C4-2B (cell line): Measurements from ENCODE around the gene SP1.
"Not testable (repeated sequence)": the region's sequence is repeated elsewhere in the genome, so short reads cannot be mapped to it uniquely, and the experiment has no call there.

ENCODE experiments used
- H3K27ac ChIP-seq: fragments of 450-650 bp; 2 replicates; pipeline ENCODE4 v1.5.1; 2017
- ZFX ChIP-seq: fragments of 450-650 bp; IDR thresholded peaks from 2 replicates; pipeline ENCODE4 v1.6.1; 2017
- TF ChIP-seq, protein P1 (sequence below): fragments of 450-650 bp; conservative IDR thresholded peaks from 2 replicates; pipeline ENCODE4 v1.5.1; 2017; ENCODE audit warnings: mild to moderate bottlenecking

The SP1 gene

GRCh38 chr12:53418221-53418620 lies 38.2 kb downstream of the SP1 start:
- no peak overlapping the region for H3K27ac ChIP-seq
- no peak for TF ChIP-seq ZFX
- TF ChIP-seq, protein P1, sequence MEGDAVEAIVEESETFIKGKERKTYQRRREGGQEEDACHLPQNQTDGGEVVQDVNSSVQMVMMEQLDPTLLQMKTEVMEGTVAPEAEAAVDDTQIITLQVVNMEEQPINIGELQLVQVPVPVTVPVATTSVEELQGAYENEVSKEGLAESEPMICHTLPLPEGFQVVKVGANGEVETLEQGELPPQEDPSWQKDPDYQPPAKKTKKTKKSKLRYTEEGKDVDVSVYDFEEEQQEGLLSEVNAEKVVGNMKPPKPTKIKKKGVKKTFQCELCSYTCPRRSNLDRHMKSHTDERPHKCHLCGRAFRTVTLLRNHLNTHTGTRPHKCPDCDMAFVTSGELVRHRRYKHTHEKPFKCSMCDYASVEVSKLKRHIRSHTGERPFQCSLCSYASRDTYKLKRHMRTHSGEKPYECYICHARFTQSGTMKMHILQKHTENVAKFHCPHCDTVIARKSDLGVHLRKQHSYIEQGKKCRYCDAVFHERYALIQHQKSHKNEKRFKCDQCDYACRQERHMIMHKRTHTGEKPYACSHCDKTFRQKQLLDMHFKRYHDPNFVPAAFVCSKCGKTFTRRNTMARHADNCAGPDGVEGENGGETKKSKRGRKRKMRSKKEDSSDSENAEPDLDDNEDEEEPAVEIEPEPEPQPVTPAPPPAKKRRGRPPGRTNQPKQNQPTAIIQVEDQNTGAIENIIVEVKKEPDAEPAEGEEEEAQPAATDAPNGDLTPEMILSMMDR, result no peak

DNA sequence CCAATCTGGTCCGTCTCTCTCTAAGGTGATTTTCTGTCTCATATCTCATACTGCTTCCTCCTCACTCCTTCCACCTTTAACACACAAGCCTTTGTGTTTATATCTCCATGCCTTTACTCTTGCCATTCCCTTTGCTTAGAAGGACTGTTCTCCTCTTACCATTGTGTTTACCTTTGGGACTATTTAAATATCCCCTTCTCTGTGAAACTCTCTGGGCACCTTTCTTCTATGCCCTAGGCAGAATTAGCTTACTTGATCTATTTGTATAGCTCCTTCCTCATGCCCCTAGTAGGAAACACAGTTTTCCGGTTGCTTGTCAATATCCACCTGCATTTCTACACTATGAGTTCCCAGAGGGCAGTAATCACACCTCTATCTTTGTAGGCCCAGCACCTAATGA lies 39.8 kb downstream of the SP1 start:
- H3K27ac ChIP-seq, result no peak overlapping the region

GRCh38 chr12:53422247-53422646 lies 42.3 kb downstream of the SP1 start:
- H3K27ac ChIP-seq, result not testable (repeated sequence)

More for the DNA sequence above, 39.8 kb downstream of the SP1 start:
- TF ChIP-seq, protein P1, result no peak
- TF ChIP-seq ZFX, result no peak

DNA sequence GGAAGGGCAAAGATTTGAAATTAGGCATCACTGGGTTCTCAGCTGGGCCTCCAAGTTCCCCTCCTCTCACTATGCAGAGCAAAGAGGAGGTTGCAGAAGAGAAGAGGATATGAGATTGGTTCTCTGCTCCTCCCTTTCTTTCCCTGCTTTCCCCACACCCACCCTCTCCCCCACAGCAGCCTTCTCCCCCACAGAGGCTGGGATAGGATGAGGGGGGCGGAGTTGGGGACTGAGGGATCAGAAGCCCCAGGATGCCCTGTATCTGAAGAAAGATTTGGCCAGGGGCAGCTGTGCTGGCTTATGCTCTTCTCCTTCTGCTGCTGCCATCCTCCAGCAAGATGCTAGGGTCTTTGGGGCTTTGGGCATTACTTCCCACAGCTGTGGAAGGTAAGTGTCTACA lies 43.6 kb downstream of the SP1 start, which contains the start of gene AMHR2:
AMHR2 (plus strand) TSS at position 259 of the 400 bp plus-strand sequence; CDS start at position 339, 80 bp downstream.
- no peak for TF ChIP-seq ZFX
- TF ChIP-seq, protein P1, result no peak
- H3K27ac ChIP-seq, result no peak within 1 kb of the TSS

GRCh38 chr12:53424626-53425514 lies 44.9 kb downstream of the SP1 start:
- peak overlapping the region; percentile 38; the same call in 1 of the 2 replicates for H3K27ac ChIP-seq
- TF ChIP-seq, protein P1, result no peak
- no peak for TF ChIP-seq ZFX

- TF ChIP-seq ZFX, result no peak
- TF ChIP-seq, protein P1, result no peak
- H3K27ac ChIP-seq, result peak overlapping the region; percentile 38; the same call in 1 of the 2 replicates
Measured at GRCh38 chr12:53425515-53426150, 45.7 kb downstream of the SP1 start.

DNA sequence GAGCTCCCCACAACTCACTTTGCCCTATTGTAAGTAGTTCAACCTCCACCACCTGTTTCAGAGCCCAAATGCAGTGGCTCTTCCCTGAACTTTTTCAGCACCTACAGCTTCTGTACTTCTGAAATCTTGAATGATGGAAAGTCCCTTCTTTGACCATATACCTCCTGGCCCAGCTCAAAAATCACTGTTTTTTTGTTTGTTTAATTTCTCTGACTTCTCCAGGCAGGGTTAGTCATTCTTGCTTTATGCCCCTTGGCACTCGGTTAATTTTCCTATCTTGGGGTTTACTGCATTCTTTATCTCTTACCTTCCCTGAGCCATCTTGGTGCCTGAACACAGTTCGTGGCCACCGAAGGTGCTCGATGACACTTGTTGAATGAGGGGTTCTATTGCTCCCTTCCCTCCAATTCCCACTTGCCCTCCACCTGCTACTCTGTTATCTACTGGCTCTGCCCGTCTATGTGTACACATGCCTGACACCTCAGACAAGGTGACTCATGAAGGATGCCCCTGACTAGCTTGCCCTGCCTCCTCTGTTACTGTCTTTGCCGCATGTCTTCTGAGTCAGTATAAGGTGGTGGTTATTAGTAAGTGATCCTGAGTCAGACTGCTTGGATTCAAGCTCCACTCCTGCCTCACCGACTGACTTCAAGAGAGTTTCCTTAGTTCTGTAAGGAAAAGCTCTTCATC lies 48.1 kb downstream of the SP1 start:
- TF ChIP-seq ZFX, result no peak
- TF ChIP-seq, protein P1, result no peak
- H3K27ac ChIP-seq, result no peak overlapping the region
